SK-N-SH (cell line): ENCODE measurements around the gene MRPL24. TPM values are rescaled to one million over a fixed set of nuclear protein-coding genes. Genes with fewer than 3 reads are reported as not detected.
A peak's percentile ranks its signal among the peaks of the same experiment; 100 is the strongest.

ENCODE experiments used
- CTCF ChIA-PET: fragments of 300-600, 350-600 bp; formaldehyde crosslinking; extraction: SDS; loops from one replicate; lab custom pipeline; 2021; lab: Yijun Ruan, JAX
- POLR2A ChIA-PET: fragments of 350-600 bp; sonication (Branson Sonifier 250); formaldehyde crosslinking; extraction: SDS; loops from one replicate; lab custom pipeline; 2020; ENCODE audit warnings: antibody characterized with exemption, inconsistent platforms; lab: Yijun Ruan, JAX
- DNase-seq: peaks from one replicate; pipeline ENCODE4 v3.0.0; 2012
- H2AFZ ChIP-seq: fragments of 200-600 bp; sonication (generic); 2 replicates; pipeline ENCODE4 v1.8.1; 2016; ENCODE audit warnings: antibody characterized with exemption, mild to moderate bottlenecking, low read depth
- H3F3A ChIP-seq: fragments of 200-600 bp; sonication (generic); replicated peaks from 2 replicates; pipeline ENCODE3; 2016; ENCODE audit warnings: antibody characterized with exemption, mild to moderate bottlenecking; ENCODE audit not compliant: insufficient read depth
- H3K27ac ChIP-seq, 2 experiments: fragments of 200-500 bp in 1 of 2; fragments of 200-600 bp in 1 of 2; sonication (Bioruptor generic) in 1 of 2; sonication (generic), shearing (Covaris generic) in 1 of 2; 2 replicates each; pipeline versions ENCODE4 v1.5.1 to v1.6.1; 2014 to 2016; ENCODE audit warnings: low read depth in 2 of 2, inconsistent platforms in 1 of 2, low read length in 1 of 2, mild to moderate bottlenecking in 1 of 2, mixed read lengths in 1 of 2
- H3K27me3 ChIP-seq: fragments of 200-600 bp; sonication (generic), shearing (Covaris generic); 2 replicates; pipeline ENCODE4 v1.6.1; 2016; ENCODE audit warnings: mixed run types; ENCODE audit not compliant: insufficient read depth
- H3K36me3 ChIP-seq, 2 experiments: fragments of 200-500 bp in 1 of 2; fragments of 200-600 bp in 1 of 2; sonication (Bioruptor generic) in 1 of 2; sonication (generic) in 1 of 2; replicated peaks in 1 of 2; 2 replicates each; pipeline versions ENCODE3 to v1.5.1; 2014 to 2016; ENCODE audit warnings: low read length in 1 of 2, mild to moderate bottlenecking in 1 of 2; ENCODE audit not compliant: insufficient read depth in 2 of 2, control insufficient read depth in 1 of 2
- H3K4me1 ChIP-seq, 2 experiments: fragments of 200-500 bp in 1 of 2; fragments of 200-600 bp in 1 of 2; sonication (Bioruptor generic) in 1 of 2; sonication (generic), shearing (Covaris generic) in 1 of 2; 2 replicates each; pipeline versions ENCODE4 v1.5.1 to v1.6.1; 2014 to 2016; ENCODE audit warnings: low read depth in 1 of 2, low read length in 1 of 2, mixed run types in 1 of 2; ENCODE audit not compliant: insufficient read depth in 2 of 2, control insufficient read depth in 1 of 2
- H3K4me2 ChIP-seq: fragments of 200-600 bp; sonication (generic), shearing (Covaris generic); 2 replicates; pipeline ENCODE4 v1.6.1; 2017; ENCODE audit warnings: mixed run types
- H3K4me3 ChIP-seq, 2 experiments: fragments of 200-500 bp in 1 of 2; fragments of 200-600 bp in 1 of 2; sonication (Bioruptor generic) in 1 of 2; sonication (generic), shearing (Covaris generic) in 1 of 2; 2 replicates each; pipeline versions ENCODE4 v1.5.1 to v1.8.1; 2014 to 2016; ENCODE audit warnings: low read depth in 2 of 2, inconsistent platforms in 1 of 2, low read length in 1 of 2, mild to moderate bottlenecking in 1 of 2, mixed read lengths in 1 of 2, moderate library complexity in 1 of 2
- H3K79me2 ChIP-seq: fragments of 200-600 bp; sonication (generic); 2 replicates; pipeline ENCODE4 v1.8.1; 2017; ENCODE audit warnings: mild to moderate bottlenecking; ENCODE audit not compliant: insufficient read depth
- H3K9ac ChIP-seq: fragments of 200-600 bp; sonication (generic); 2 replicates; pipeline ENCODE4 v1.6.1; 2017; ENCODE audit warnings: mixed run types
- H3K9me2 ChIP-seq: fragments of 200-600 bp; sonication (generic); 2 replicates; pipeline ENCODE4 v1.6.1; 2017; ENCODE audit warnings: mixed run types
- H3K9me3 ChIP-seq: fragments of 200-600 bp; sonication (generic); 2 replicates; pipeline ENCODE4 v1.6.1; 2017; ENCODE audit warnings: mixed run types, mild to moderate bottlenecking, moderate library complexity
- H4K20me1 ChIP-seq: fragments of 200-600 bp; sonication (generic); 2 replicates; pipeline ENCODE4 v1.6.1; 2017; ENCODE audit warnings: mild to moderate bottlenecking, mixed run types; ENCODE audit not compliant: insufficient read depth
- CHD2 ChIP-seq: fragments of 150-350 bp; IDR thresholded peaks from 2 replicates; pipeline ENCODE4 v1.6.1; 2018; ENCODE audit warnings: low read length; ENCODE audit not compliant: partially characterized antibody
- ELF1 ChIP-seq: IDR thresholded peaks from 2 replicates; pipeline ENCODE4 v1.4.0; 2012
- EP300 ChIP-seq, 2 experiments: IDR thresholded peaks; 2 replicates each; pipeline versions ENCODE4 v1.4.0 to v1.6.1; 2012; ENCODE audit warnings: borderline replicate concordance in 1 of 2, low read depth in 1 of 2, low read length in 1 of 2
- EZH2phosphoT487 ChIP-seq: fragments of 200-600 bp; sonication (generic); IDR thresholded peaks from 2 replicates; pipeline ENCODE4 v1.6.1; 2017; ENCODE audit warnings: low read depth, mixed run types, mild to moderate bottlenecking, antibody characterized with exemption, moderate library complexity, borderline replicate concordance
- FOXJ3 ChIP-seq: sonication (generic); formaldehyde crosslinking; IDR thresholded peaks from 2 replicates; pipeline ENCODE4 v1.5.1; 2020; ENCODE audit warnings: mild to moderate bottlenecking, missing genetic modification reagents
- FOXM1 ChIP-seq: IDR thresholded peaks from 2 replicates; pipeline ENCODE4 v1.4.0; 2012; ENCODE audit warnings: low read depth, mild to moderate bottlenecking
- GABPA ChIP-seq: IDR thresholded peaks from 2 replicates; pipeline ENCODE4 v1.4.0; 2012; ENCODE audit warnings: low read depth, mild to moderate bottlenecking
- JUND ChIP-seq: IDR thresholded peaks from 2 replicates; pipeline ENCODE4 v1.4.0; 2012
- MEF2A ChIP-seq: IDR thresholded peaks from 2 replicates; pipeline ENCODE4 v1.4.0; 2012; ENCODE audit warnings: low read depth, borderline replicate concordance
- NFIC ChIP-seq: IDR thresholded peaks from 2 replicates; pipeline ENCODE4 v1.4.0; 2012; ENCODE audit warnings: borderline replicate concordance
- RCOR1 ChIP-seq: fragments of 150-350 bp; IDR thresholded peaks from 2 replicates; pipeline ENCODE4 v1.6.1; 2017; ENCODE audit warnings: antibody characterized with exemption, low read length
- RFX5 ChIP-seq: IDR thresholded peaks from 2 replicates; pipeline ENCODE4 v1.6.1; 2012; ENCODE audit warnings: mild to moderate bottlenecking, improper control_type of control experiment, low read length
- RXRA ChIP-seq: IDR thresholded peaks from 2 replicates; pipeline ENCODE4 v1.4.0; 2012; ENCODE audit warnings: low read depth, mild to moderate bottlenecking, borderline replicate concordance
- SIN3A ChIP-seq: IDR thresholded peaks from 2 replicates; pipeline ENCODE4 v1.6.1; 2012; ENCODE audit warnings: low read depth, mild to moderate bottlenecking, low read length, moderate library complexity, borderline replicate concordance
- SMC3 ChIP-seq: IDR thresholded peaks from 2 replicates; pipeline ENCODE4 v1.6.1; 2012; ENCODE audit warnings: low read depth, low read length, improper control_type of control experiment
- TEAD4 ChIP-seq: IDR thresholded peaks from 2 replicates; pipeline ENCODE4 v1.4.0; 2012; ENCODE audit warnings: mild to moderate bottlenecking, borderline replicate concordance; ENCODE audit not compliant: insufficient read depth
- WGBS: methylation state at CpG from one replicate; pipeline ENCODE4 v1.1.6; 2017; ENCODE audit warnings: low lambda C conversion rate; 5-methylcytosine and 5-hydroxymethylcytosine counted together
- polyA plus RNA-seq, 3 experiments: library from polyadenylated mRNA; depleted of rRNA; stranded (reverse); fragments of >200 nt; gene quantifications; 2 replicates each; pipeline ENCODE4 v1.2.3, GENCODE V29; 2012
- TF ChIP-seq, protein P1 (sequence below): IDR thresholded peaks from 2 replicates; pipeline ENCODE4 v1.4.0; 2012; ENCODE audit warnings: low read depth, borderline replicate concordance
- TF ChIP-seq, protein P2 (sequence below): IDR thresholded peaks from 2 replicates; pipeline ENCODE4 v1.4.0; 2012; ENCODE audit warnings: low read depth
- TF ChIP-seq, protein P3 (sequence below): IDR thresholded peaks from 2 replicates; pipeline ENCODE4 v1.6.1; 2012; ENCODE audit warnings: mild to moderate bottlenecking, low read depth, low read length, moderate library complexity
- TF ChIP-seq, protein P4 (sequence below): fragments of 200-600 bp; sonication (generic); IDR thresholded peaks from 2 replicates; pipeline ENCODE4 v1.6.1; 2017; ENCODE audit warnings: antibody characterized with exemption, mild to moderate bottlenecking, moderate library complexity
- TF ChIP-seq, protein P5 (sequence below): IDR thresholded peaks from 2 replicates; pipeline ENCODE4 v1.4.0; 2012; ENCODE audit warnings: low read depth, borderline replicate concordance
- TF ChIP-seq, protein P6 (sequence below): IDR thresholded peaks from 2 replicates; pipeline ENCODE4; 2012

MRPL24 gene
- polyA plus RNA-seq (2012; rRNA removed) = 149 and 171 TPM in 2 replicates
- 141 and 142 TPM in 2 replicates for polyA plus RNA-seq (2012; cell fraction: cytosol; rRNA removed)
- 99.8 and 109 TPM in 2 replicates for polyA plus RNA-seq (2012; cell fraction: nucleus; rRNA removed)

DNA sequence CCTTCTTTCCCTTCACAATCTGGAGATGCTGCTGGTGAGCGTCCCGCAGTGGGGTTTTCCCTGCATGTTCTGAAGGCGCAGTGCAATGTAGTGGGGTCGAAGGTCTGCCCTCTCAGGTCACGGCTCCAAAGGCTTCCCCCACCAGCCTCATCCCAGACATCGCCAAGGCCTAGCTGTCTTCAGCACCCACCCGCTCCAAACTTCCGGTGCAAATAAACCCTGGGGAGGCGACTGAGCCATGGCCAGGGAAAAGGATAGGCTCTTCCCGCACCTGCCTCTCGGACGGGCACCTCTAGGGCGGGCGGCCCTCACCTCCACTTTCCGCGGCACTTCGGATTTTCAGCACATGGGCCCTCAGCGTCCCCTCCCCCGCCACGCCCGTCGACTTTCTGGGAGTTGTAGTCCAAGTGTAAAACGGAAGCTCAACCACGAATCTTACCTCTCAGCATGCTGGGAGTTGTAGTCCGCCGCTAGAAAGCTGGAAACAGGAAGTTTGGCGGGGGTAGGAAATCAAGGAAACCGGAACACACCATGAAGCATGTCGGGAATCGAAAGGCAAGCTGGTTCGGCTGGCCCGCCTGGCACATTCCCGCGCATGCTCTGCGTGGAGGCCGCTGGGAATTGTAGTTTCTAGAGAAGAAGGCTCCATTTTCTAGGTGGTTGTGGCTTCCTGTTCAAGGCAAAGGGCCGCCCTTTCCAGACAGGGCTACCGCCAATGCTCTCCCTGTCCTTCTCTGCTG is at the start of gene MRPL24:
TSS of gene MRPL24 (minus strand) at position 348 of the 740 bp plus-strand sequence. CDS start 2,384 bp downstream, outside the sequence.
- H3K9me2 ChIP-seq = no peaks in the 10 kb centered on the region
- peaks cover 43% of the 10 kb centered on the region for H3K79me2 ChIP-seq
- peaks cover 26 to 70% of the 10 kb centered on the region in 2 experiments for H3K36me3 ChIP-seq
- POLR2A ChIA-PET = interaction anchor here (0.6 to 1.8 kb wide), 15 partner anchors 8 to 183 kb away, joined by 3 to 27 read pairs (median 4); partner anchors contain the start of genes HDGF, ISG20L2, METTL25B and NTRK1
- peak; percentile 91 for DNase-seq
- CTCF ChIA-PET = interaction anchor here (0.6 to 8.6 kb wide), 15 partner anchors 11 to 187 kb away, joined by 3 to 42 read pairs (median 4); partner anchors contain the start of genes HDGF, ISG20L2, METTL25B and NTRK1
- H3F3A ChIP-seq = peaks cover 28% of the 10 kb centered on the region
- H3K4me3 ChIP-seq = peak within 1 kb of the TSS; percentile 83 to 94
- no peaks in the 10 kb centered on the region for H3K27me3 ChIP-seq
- no peaks in the 10 kb centered on the region for H3K9me3 ChIP-seq
- WGBS = 1% methylated on average over 36 of the region's 38 CpGs
- H3K27ac ChIP-seq = peak within 1 kb of the TSS; percentile 82 to 92
- H3K4me2 ChIP-seq = peak within 1 kb of the TSS; percentile 72
- peak within 1 kb of the TSS; percentile 78 for H3K9ac ChIP-seq
- H3K4me1 ChIP-seq = peaks cover 8 to 12% of the 10 kb centered on the region in 2 experiments
- H4K20me1 ChIP-seq = no peaks in the 10 kb centered on the region
- H2AFZ ChIP-seq = peak within 1 kb of the TSS; percentile 57
- TF ChIP-seq RXRA = no peak
- TF ChIP-seq, protein P1, sequence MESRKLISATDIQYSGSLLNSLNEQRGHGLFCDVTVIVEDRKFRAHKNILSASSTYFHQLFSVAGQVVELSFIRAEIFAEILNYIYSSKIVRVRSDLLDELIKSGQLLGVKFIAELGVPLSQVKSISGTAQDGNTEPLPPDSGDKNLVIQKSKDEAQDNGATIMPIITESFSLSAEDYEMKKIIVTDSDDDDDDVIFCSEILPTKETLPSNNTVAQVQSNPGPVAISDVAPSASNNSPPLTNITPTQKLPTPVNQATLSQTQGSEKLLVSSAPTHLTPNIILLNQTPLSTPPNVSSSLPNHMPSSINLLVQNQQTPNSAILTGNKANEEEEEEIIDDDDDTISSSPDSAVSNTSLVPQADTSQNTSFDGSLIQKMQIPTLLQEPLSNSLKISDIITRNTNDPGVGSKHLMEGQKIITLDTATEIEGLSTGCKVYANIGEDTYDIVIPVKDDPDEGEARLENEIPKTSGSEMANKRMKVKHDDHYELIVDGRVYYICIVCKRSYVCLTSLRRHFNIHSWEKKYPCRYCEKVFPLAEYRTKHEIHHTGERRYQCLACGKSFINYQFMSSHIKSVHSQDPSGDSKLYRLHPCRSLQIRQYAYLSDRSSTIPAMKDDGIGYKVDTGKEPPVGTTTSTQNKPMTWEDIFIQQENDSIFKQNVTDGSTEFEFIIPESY = peak; percentile 84
- TF ChIP-seq GABPA = peak; percentile 97
- TF ChIP-seq, protein P2, sequence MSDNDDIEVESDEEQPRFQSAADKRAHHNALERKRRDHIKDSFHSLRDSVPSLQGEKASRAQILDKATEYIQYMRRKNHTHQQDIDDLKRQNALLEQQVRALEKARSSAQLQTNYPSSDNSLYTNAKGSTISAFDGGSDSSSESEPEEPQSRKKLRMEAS = peak; percentile 99
- TF ChIP-seq, protein P3, sequence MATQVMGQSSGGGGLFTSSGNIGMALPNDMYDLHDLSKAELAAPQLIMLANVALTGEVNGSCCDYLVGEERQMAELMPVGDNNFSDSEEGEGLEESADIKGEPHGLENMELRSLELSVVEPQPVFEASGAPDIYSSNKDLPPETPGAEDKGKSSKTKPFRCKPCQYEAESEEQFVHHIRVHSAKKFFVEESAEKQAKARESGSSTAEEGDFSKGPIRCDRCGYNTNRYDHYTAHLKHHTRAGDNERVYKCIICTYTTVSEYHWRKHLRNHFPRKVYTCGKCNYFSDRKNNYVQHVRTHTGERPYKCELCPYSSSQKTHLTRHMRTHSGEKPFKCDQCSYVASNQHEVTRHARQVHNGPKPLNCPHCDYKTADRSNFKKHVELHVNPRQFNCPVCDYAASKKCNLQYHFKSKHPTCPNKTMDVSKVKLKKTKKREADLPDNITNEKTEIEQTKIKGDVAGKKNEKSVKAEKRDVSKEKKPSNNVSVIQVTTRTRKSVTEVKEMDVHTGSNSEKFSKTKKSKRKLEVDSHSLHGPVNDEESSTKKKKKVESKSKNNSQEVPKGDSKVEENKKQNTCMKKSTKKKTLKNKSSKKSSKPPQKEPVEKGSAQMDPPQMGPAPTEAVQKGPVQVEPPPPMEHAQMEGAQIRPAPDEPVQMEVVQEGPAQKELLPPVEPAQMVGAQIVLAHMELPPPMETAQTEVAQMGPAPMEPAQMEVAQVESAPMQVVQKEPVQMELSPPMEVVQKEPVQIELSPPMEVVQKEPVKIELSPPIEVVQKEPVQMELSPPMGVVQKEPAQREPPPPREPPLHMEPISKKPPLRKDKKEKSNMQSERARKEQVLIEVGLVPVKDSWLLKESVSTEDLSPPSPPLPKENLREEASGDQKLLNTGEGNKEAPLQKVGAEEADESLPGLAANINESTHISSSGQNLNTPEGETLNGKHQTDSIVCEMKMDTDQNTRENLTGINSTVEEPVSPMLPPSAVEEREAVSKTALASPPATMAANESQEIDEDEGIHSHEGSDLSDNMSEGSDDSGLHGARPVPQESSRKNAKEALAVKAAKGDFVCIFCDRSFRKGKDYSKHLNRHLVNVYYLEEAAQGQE = no peak
- no peak for TF ChIP-seq RFX5
- TF ChIP-seq, protein P4, sequence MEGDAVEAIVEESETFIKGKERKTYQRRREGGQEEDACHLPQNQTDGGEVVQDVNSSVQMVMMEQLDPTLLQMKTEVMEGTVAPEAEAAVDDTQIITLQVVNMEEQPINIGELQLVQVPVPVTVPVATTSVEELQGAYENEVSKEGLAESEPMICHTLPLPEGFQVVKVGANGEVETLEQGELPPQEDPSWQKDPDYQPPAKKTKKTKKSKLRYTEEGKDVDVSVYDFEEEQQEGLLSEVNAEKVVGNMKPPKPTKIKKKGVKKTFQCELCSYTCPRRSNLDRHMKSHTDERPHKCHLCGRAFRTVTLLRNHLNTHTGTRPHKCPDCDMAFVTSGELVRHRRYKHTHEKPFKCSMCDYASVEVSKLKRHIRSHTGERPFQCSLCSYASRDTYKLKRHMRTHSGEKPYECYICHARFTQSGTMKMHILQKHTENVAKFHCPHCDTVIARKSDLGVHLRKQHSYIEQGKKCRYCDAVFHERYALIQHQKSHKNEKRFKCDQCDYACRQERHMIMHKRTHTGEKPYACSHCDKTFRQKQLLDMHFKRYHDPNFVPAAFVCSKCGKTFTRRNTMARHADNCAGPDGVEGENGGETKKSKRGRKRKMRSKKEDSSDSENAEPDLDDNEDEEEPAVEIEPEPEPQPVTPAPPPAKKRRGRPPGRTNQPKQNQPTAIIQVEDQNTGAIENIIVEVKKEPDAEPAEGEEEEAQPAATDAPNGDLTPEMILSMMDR = no peak
- TF ChIP-seq SIN3A = peak; percentile 93
- TF ChIP-seq CHD2 = peak; percentile 96
- peak; percentile 61; the same call in 1 of the 2 replicates for TF ChIP-seq FOXJ3 (CRISPR knock-in tag)
- TF ChIP-seq NFIC = peak; percentile 41; the same call in 1 of the 2 replicates
- peak; percentile 40; the same call in 1 of the 2 replicates for TF ChIP-seq RCOR1
- TF ChIP-seq FOXM1 = no peak
- TF ChIP-seq EZH2phosphoT487 = no peak
- TF ChIP-seq, protein P5, sequence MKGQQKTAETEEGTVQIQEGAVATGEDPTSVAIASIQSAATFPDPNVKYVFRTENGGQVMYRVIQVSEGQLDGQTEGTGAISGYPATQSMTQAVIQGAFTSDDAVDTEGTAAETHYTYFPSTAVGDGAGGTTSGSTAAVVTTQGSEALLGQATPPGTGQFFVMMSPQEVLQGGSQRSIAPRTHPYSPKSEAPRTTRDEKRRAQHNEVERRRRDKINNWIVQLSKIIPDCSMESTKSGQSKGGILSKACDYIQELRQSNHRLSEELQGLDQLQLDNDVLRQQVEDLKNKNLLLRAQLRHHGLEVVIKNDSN = no peak; the same call in 1 of the 2 replicates
- peak in 1 of 2 experiments; percentile 31; a peak in 2 of 4 replicates for TF ChIP-seq EP300 (IDR thresholded peaks at IDR 0.05; ENCODE audit: borderline replicate concordance in 1 of 2, low read depth in 1 of 2, low read length in 1 of 2)
- peak; percentile 21; the same call in 1 of the 2 replicates for TF ChIP-seq SMC3
- no peak for TF ChIP-seq MEF2A
- TF ChIP-seq TEAD4 = 0 out of 2 replicates have a peak, but pooled peaks have one; percentile 28
- peak; percentile 98 for TF ChIP-seq ELF1
- TF ChIP-seq, protein P6, sequence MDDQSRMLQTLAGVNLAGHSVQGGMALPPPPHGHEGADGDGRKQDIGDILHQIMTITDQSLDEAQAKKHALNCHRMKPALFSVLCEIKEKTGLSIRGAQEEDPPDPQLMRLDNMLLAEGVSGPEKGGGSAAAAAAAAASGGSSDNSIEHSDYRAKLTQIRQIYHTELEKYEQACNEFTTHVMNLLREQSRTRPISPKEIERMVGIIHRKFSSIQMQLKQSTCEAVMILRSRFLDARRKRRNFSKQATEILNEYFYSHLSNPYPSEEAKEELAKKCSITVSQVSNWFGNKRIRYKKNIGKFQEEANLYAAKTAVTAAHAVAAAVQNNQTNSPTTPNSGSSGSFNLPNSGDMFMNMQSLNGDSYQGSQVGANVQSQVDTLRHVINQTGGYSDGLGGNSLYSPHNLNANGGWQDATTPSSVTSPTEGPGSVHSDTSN = peak; percentile 59
- 0 out of 2 replicates have a peak, but pooled peaks have one; percentile 11 for TF ChIP-seq JUND
